Left colon (tissue), 2 donors: ENCODE measurements around the gene MBD2. TPM values are rescaled to one million over a fixed set of nuclear protein-coding genes. Genes with fewer than 3 reads are reported as not detected.
"Not testable (repeated sequence)": the region's sequence is repeated elsewhere in the genome, so short reads cannot be mapped to it uniquely, and the experiment has no call there.

Source experiments
- ATAC-seq: fragments of 200-7000 bp; cut with Tn5 transposase; one replicate; pipeline ENCODE4 v1.9.1; 2020; ENCODE audit warnings: mild to moderate bottlenecking, moderate library complexity
- DNase-seq, 2 donors: peaks; one replicate each; pipeline ENCODE4 v3.0.0-alpha.2; 2020
- intact Hi-C, 2 donors: fragments of 100-400 bp; cut with DNase I in 1 of 2; cut with micrococcal nuclease in 1 of 2; formaldehyde crosslinking; loops; one replicate each; pipeline versions ENCODE4 v1.11.2 to v1.14.0; 2022; cut with DNase I, micrococcal nuclease
- long read RNA-seq: library from polyadenylated mRNA; unstranded; transcript quantifications from one replicate; pipeline ENCODE4 v2.0.0, GENCODE V29; 2021
- total RNA-seq, 2 donors: library from RNA; stranded (reverse); fragmentation: NEBNext Ultra II Directional; extraction: Animal tissue kit (Norgen Biotek cat#: 25700); gene quantifications; one replicate each; pipeline ENCODE4 v1.2.1, GENCODE V29; 2021
- donor health status: DM: no; HTN: no; CAD: no.
- donor health status: DM: yes; HTN: yes; CAD: no.

The MBD2 gene
- total RNA-seq: 100 to 1,000 TPM; 109 to 115 TPM
- long read RNA-seq, full-length matches to known transcripts: 47 of 51 reads
- long read RNA-seq, partial matches to known transcripts: 0 of 51 reads
- long read RNA-seq, other reads (novel, unspliced or antisense): 4 of 51 reads

- peak; percentile 95 to 96 for DNase-seq
- peak; percentile 97 for ATAC-seq
- intact Hi-C loops: loop anchor here in 1 of 2 donors (5.0 kb wide), 1 partner anchor 48 kb away; no protein-coding TSS in a partner anchor
Observed at GRCh38 chr18:54224379-54225014, at the start of gene MBD2. MBD2 (minus strand) TSS chr18:54224669; CDS start chr18:54224559, 110 bp downstream.

GRCh38 chr18:54269893-54270844 is 45.7 kb upstream of the MBD2 start:
- ATAC-seq: peak; percentile 42
- peak; percentile 61 to 66 for DNase-seq
- intact Hi-C loops: loop anchor here in 1 of 2 donors (5.0 kb wide), 1 partner anchor 48 kb away; the partner anchor contains the start of gene MBD2

- ATAC-seq (no peak), DNase-seq (no peak)
- intact Hi-C loops: no loop called here
Observed at GRCh38 chr18:54268751-54269150, 44.3 kb upstream of the MBD2 start.

- intact Hi-C loops: no loop called here
- DNase-seq (peak in 1 of 2 donors; percentile 10), ATAC-seq (no peak)
Observed at GRCh38 chr18:54267701-54268100, 43.2 kb upstream of the MBD2 start.

- DNase-seq (no peak), ATAC-seq (no peak)
- intact Hi-C loops: no loop called here
Observed at GRCh38 chr18:54263904-54264336, 39.5 kb upstream of the MBD2 start.

GRCh38 chr18:54261894-54262293 is 37.4 kb upstream of the MBD2 start:
- DNase-seq (no peak), ATAC-seq (no peak)
- intact Hi-C loops: no loop called here

- intact Hi-C loops: no loop called here
- no peak for DNase-seq
Observed at GRCh38 chr18:54260396-54261072, 36.1 kb upstream of the MBD2 start.

GRCh38 chr18:54257818-54258217 is 33.3 kb upstream of the MBD2 start:
- ATAC-seq, DNase-seq, intact Hi-C loops: not testable (repeated sequence)

More at GRCh38 chr18:54260396-54261072, 36.1 kb upstream of the MBD2 start:
- no peak for ATAC-seq

- intact Hi-C loops: no loop called here
- no peak for DNase-seq
Observed at GRCh38 chr18:54257015-54257414, 32.5 kb upstream of the MBD2 start.

GRCh38 chr18:54255141-54255540 is 30.7 kb upstream of the MBD2 start:
- ATAC-seq: no peak
- no peak for DNase-seq
- intact Hi-C loops: no loop called here

More at GRCh38 chr18:54257015-54257414, 32.5 kb upstream of the MBD2 start:
- no peak for ATAC-seq

- ATAC-seq (peak; percentile 94), DNase-seq (peak in 1 of 2 donors; percentile 35)
- intact Hi-C loops: no loop called here
Observed at GRCh38 chr18:54254265-54254758, 29.8 kb upstream of the MBD2 start.

- intact Hi-C loops: no loop called here
- ATAC-seq (no peak), DNase-seq (no peak)
Observed at GRCh38 chr18:54251606-54252390, 27.3 kb upstream of the MBD2 start.

- ATAC-seq (no peak), DNase-seq (no peak)
- intact Hi-C loops: no loop called here
Observed at GRCh38 chr18:54250846-54251261, 26.4 kb upstream of the MBD2 start.

- no peak for ATAC-seq
- no peak for DNase-seq
- intact Hi-C loops: no loop called here
Observed at GRCh38 chr18:54247511-54248175, 23.2 kb upstream of the MBD2 start.

GRCh38 chr18:54242327-54242726 is 17.9 kb upstream of the MBD2 start:
- ATAC-seq (no peak), DNase-seq (no peak)
- intact Hi-C loops: no loop called here

GRCh38 chr18:54241483-54241882 is 17.0 kb upstream of the MBD2 start:
- intact Hi-C loops: no loop called here
- ATAC-seq (no peak), DNase-seq (no peak)

GRCh38 chr18:54240629-54241107 is 16.2 kb upstream of the MBD2 start:
- DNase-seq: no peak
- intact Hi-C loops: no loop called here
- no peak for ATAC-seq
